NCI-H69 (cell line): Measurements from ENCODE around the gene SNX9.
"Not testable (repeated sequence)": the region's sequence is repeated elsewhere in the genome, so short reads cannot be mapped to it uniquely, and the experiment has no call there.

ENCODE experiments used
- DNase-seq: peaks from one replicate; lab custom pipeline; 2025; lab: John Stamatoyannopoulos, UW

SNX9 gene

DNA sequence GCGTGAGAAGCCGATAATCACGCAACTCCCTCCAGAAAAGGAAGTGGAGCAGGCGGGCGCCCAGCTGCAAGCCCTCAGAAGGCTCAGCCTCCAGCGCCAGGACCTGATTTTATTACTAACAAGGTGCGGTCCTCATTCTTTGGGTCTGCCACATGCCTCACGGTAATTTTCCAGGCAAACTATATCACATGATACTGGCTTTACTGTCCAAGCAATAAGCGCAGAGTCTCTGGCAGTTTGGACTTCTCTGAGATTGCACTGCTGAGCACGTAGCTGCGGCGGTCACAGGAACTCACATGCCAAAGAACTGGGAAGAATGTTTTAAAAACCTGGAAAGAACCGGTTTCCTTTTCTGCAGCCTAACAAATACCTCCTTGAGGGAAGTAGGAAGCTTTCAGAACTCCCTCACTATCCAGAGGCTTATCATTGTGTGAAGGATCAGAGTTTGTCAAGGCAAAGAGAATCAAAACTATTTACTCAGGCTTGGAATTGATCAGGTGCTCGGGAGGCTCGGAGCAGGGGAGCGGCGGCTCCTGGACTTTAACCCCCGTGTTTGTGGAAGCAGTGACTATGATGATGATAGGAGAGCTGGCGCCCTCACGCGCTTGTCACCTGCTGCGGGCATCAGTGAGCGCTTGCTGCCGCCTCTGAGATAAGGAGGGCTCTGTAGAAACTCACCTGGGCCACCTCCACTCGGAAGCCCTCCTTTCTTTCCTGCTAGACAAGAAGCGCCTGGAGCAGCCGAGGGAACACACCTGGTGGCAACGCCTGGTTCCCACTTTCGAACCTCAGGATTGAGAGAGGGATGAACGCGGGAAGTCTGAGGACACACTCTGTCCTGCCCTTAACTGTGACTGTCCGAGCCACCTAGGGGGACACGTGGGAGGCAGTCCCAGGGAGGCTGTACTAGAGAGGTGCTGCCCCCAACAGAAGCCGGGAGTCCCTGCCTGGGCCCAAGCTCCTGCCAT lies 131.4 kb downstream of the SNX9 start:
- peak; percentile 79 for DNase-seq

DNA sequence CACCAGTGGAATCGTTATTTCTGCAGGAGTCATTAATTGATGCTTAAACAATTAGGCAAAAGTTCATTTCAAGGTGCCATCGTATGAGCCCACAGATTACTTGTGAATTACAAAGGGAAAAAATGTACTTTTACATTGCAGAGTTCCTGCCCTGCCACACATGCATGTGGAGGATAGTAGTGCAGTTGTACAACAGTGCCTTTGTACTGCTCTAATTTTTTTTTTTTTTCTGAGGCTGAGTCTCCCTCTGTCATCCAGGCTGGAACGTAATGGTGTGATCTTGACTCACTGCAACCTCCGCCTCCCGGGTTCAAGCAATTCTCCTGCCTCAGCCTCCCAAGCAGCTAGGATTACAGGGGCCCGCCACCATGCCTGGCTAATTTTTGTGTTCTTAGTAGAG lies 132.6 kb downstream of the SNX9 start:
- no peak for DNase-seq

DNA sequence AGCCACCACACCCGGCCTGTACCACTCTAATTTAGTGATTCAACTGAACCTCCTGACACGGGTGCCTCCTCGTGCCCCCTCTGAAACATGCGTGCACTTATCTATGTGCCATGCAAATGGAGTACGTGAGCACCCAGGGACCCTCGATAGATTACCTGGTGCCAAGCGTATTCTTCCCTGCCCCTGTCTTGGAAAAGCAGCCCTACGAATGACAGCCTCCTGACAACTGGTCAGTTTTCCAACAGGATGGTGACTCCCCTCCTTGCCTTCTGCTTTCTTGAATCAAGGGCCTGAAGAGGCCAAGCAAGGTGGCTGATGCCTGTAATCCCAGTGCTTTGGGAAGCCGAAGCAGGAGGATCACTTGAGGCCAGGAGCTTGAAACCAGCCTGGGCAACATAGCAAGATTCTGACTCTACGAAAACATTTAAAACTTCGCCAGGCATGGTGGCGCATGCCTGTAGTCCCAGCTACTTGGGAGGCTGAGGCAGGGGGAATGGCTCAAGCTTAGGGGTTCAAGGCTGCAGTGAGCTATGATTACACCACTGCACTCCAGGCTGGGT lies 133.2 kb downstream of the SNX9 start:
- DNase-seq: no peak

DNA sequence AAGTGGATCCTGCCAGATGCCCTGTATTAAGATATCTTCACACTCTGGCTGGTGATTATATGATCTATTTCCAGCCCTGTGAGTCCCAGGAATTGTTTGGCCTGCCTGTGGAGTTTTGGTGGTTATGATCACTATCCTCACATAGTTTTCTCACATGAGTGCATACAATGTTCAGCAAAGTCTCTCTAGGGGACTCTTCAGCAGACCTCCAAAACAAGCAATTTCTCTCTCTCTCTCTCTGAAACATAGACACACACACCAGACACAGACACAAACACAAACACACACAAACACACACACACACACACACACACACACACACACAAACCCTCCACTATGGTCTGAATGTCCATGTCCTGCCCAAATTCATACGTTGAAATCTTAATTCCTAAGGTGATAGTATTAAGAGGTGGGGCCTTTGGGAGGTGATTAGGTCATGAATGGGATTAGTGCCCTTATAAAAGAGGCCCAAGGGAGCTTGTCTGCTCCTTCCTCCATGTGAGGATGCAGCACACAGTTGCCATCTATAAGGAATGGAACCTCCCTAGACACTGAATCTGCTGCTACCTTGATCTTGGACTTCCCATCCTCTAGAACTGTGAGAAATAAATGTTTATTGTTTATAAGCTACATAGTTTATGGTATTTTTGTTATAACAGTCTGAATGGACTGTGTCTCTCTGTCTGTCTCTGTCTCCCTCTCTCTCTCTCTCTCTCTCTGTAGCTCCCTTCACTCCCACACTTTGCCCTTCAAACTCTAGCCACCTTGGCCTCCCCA lies 136.6 kb downstream of the SNX9 start:
- no peak for DNase-seq

GRCh38 chr6:157961153-157961831 lies 138.2 kb downstream of the SNX9 start:
- DNase-seq: no peak

DNA sequence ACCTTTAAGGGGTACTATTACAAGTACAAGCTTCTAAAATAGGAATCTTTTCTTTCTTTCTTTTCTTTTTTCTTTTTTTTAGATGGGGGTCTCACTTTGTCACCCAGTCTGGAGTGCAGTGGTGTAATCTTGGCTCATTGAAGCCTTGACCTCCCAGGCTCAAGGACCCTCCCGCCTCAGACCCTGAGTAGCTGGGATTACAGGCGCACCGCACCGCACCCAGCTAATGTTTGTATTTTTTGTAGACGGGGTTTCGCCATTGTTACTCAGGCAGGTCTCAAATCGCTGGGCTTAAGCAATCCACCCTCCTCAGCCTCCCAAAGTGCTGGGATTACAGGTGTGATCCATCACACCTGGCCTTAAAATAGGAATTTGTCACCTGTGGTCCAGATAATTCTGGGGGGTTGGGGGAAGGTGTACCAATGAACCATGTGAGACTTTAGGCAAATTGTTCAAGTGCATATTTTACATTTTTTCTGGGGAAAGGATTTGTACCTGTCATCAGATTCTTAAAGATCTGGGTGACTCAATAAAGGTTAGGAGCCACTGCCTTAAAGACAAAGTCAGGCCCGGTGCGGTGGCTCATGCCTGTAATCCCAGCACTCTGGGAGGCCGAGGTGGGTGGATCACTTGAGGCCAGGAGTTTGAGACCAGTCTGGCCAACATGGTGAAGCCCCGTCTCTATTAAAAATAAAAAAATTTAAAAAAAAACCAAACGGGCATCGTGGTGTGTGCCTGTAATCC lies 139.0 kb downstream of the SNX9 start:
- DNase-seq: no peak

DNA sequence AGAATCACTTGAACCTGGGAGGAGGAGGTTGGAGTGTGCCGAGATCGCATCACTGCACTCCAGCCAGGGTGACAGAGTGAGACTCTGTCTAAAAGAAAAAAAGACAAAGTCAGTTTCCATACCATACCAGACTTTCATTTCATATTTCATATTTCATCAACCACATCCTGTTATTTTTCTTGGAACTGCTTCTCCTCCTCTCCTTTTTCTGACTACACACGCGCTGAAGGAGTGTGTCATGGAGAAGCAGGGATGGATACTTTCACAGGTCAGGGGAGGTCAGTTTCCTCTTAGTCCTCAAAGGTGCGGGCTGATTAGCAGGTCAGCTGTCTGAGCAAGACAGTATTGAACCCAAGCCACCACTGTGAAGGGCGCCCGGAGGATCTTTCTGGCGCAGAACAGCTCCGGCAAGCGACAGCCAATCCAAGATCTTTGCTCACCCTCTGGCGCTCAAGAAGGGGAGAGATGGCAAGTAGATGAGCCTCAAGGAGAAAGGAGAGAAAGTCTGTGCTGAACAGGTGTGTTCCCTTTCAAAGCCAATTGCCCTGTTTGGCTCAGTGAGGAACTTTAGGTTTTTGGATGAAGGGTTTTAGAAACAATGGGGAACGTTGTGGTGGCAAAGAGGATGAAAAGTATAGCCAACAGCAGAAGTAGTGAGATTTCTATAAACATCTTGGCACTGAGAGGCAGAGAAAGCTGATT lies 139.7 kb downstream of the SNX9 start:
- DNase-seq: no peak

DNA sequence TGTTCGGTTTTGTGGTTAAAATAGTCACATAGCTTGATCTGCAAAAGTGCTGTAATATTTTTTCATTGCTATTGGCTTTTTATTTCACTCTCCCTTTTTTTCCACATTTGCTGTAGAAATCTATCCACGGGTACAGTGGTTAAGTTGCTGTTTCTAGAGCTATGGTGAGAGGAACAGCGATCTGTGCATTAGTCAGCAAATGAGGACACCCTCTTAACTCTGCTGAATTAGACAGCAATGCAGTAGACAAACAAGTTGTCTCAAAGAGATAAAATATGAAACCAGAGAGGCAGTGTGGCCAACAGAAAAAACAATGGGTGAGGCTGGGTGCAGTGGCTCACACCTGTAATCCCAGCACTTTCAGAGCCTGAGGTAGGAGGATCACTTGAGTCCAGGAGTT lies 141.1 kb downstream of the SNX9 start:
- no peak for DNase-seq

DNA sequence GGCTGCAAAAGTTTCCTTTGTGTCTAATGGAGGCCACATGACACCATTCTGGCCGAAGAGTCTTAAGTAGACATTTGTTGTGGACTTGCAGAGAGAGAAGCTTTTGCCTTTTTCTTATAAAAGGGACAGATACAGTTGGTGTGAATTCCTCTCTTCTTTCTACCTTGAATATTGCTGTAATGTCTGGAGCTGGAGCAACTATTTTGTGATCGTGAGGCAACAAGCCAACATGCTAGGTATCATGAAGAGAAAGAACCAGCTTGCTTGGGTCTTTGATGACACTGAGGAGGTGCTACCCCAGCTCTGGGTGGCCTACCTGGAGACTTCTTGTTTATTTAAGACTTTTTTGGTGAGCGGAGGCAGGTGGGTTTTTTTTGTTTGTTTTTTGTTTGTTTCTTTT lies 142.3 kb downstream of the SNX9 start:
- DNase-seq: no peak

DNA sequence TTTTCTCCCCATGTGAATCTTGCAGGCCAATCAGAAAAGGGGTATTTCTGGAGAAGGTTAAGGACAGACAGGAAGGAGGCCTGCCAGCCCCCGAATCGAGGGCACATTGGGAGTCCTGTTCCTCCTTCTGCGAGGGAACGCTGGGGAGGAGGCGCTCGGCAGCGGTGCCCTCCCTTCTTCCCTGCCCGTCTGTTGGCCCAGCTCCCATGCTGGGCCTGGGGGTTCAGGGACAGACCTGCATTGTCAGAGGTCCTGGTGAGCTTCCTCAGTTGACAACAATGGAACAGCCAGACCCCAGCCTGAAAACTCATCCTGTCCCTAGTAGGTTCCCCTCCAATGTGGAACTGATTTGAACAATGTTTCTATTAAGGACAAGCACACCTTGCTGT lies 143.5 kb downstream of the SNX9 start:
- DNase-seq: peak; percentile 58

DNA sequence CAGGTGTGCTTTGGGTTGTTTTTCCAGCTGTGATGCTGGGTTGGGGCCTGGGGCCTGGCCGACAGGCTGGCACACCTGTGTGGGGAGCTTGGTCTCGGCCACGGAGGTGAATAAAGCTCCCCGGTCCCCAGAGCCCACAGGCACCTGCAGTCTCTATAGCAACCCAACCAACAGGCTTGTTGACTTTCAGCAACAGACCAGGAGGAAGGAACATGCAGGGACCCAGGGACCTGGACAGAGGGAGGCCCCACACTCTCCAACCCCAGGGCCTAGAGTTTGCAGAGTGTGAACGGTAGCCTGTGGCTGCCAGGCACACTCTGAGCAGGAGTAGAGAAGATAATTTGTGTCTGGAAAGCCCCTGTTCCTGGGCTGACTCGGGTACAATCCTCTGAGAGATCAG lies 144.0 kb downstream of the SNX9 start:
- peak; percentile 86 for DNase-seq

GRCh38 chr6:157967486-157967885 lies 144.4 kb downstream of the SNX9 start:
- no peak for DNase-seq

DNA sequence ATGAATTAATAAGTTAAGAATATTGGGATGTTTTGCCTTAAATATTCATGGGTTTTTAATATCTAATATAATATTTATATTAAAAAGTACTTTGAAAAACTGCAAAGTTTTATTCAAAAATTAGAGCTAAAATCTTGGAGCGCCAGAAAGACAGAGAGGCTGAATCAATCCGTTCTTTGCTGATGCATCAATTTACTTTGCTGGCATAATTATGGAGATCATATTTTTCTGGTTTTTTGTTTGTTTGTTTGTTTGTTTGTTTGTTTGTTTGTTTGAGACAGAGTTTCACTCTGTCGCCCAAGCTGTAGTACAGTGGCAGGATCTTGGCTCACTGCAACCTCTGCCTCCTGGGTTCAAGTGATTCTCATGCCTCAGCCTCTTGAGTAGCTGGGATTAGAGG lies 149.1 kb downstream of the SNX9 start:
- DNase-seq: not testable (repeated sequence)

GRCh38 chr6:157974341-157974894 lies 151.4 kb downstream of the SNX9 start:
- no peak for DNase-seq

- peak; percentile 46 for DNase-seq
Observed at GRCh38 chr6:157974967-157975366, 151.9 kb downstream of the SNX9 start.

DNA sequence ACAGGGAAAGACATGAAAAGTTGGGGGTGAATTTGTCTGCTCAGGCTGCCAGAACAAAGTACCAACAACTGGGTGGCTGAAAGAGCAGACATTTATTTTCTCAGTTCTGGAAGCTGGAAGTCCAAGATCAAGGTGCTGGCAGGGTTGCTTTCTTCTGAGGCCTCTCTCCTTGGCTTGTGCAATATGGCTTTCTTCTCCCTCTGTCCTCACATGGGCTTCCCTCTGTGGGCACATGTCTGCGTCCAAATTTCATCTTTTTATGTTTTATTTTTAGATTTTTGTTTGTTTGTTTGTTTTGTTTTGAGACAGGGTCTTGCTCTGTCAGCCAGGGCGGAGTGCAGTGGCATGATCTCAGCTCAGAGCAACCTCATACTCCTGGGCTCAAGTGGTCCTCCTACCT lies 152.4 kb downstream of the SNX9 start:
- no peak for DNase-seq

DNA sequence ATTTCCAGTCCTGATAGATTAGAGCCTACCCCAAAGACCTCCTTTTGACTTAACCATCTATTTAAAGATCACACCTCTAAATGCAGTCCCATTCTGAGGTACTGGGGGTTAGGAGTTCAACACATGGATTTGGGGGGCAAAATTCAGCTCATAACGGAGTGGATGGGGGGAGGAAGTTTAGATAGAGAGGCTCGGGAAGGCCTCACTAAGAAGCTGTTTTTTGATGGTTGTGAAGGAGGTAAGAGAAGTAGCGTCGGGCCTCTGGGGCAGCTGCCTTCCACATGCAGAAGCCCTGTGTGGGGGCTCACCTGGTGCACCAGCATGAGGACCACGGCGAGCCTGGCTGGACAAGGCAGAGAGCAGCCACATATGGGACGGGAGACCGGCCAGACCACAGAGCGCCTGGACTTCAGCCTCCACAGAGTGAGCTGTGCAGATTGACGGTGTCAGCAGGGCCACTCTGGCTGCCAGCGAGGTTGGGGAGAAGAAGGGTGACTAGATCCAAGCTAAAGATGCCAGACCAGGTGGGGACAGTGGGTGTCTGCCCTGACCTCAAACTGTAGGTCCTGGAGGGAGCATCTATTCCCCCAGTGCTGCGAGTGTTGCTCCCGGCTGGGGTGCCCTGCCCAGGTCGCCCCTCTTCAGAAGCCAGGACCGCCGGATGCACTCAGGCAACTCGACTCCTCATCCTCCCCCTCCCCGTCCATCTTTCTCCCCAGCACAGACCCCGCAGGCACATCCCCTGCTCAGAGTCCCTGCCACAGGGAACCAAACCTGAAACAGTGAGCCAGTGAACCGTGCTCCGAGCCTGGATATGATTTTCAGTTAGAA lies 153.5 kb downstream of the SNX9 start:
- DNase-seq: no peak

- DNase-seq: no peak
Observed at GRCh38 chr6:157977176-157977804, 154.2 kb downstream of the SNX9 start.
